Smooth muscle cell (in vitro differentiated cells): Measurements from ENCODE around the gene KIF26A. TPM values are rescaled to one million over a fixed set of nuclear protein-coding genes. Genes with fewer than 3 reads are reported as not detected.

Experiments
- DNase-seq: peaks from one replicate; lab custom pipeline; 2025; ENCODE audit not compliant: unreplicated experiment; lab: John Stamatoyannopoulos, UW
- H2AFZ ChIP-seq: fragments of 200-600 bp; sonication (generic); 2 replicates; pipeline ENCODE4 v1.6.0; 2016; ENCODE audit warnings: antibody characterized with exemption, low read depth, mild to moderate bottlenecking
- H3F3A ChIP-seq: fragments of 200-600 bp; sonication (generic); 2 replicates; pipeline ENCODE4 v1.6.0; 2017; ENCODE audit warnings: antibody characterized with exemption, low read depth
- H3K27ac ChIP-seq: fragments of 200-600 bp; sonication (generic); 2 replicates; pipeline ENCODE4 v1.5.1; 2016; ENCODE audit warnings: low read depth, mild to moderate bottlenecking
- H3K27me3 ChIP-seq: fragments of 200-600 bp; sonication (generic); 2 replicates; pipeline ENCODE4 v1.6.1; 2016; ENCODE audit warnings: low read depth, mild to moderate bottlenecking
- H3K36me3 ChIP-seq: fragments of 200-600 bp; sonication (generic); 2 replicates; pipeline ENCODE4 v1.5.1; 2016; ENCODE audit warnings: low read depth
- H3K4me1 ChIP-seq: fragments of 200-600 bp; sonication (generic); 2 replicates; pipeline ENCODE4 v1.5.1; 2016; ENCODE audit warnings: low read depth
- H3K4me2 ChIP-seq: fragments of 200-600 bp; sonication (generic); 2 replicates; pipeline ENCODE4 v1.6.0; 2016; ENCODE audit warnings: mild to moderate bottlenecking
- H3K4me3 ChIP-seq: fragments of 200-600 bp; sonication (generic); 2 replicates; pipeline ENCODE4 v1.5.1; 2016; ENCODE audit warnings: mild to moderate bottlenecking
- H3K79me2 ChIP-seq: fragments of 200-600 bp; sonication (generic); 2 replicates; pipeline ENCODE4 v1.6.0; 2016; ENCODE audit warnings: low read depth, mild to moderate bottlenecking
- H3K9ac ChIP-seq: fragments of 200-600 bp; sonication (generic); 2 replicates; pipeline ENCODE4 v1.6.0; 2016; ENCODE audit warnings: low read depth
- H3K9me3 ChIP-seq: fragments of 200-600 bp; sonication (generic); replicated peaks from 2 replicates; pipeline ENCODE4 v1.5.1; 2016; ENCODE audit warnings: low read depth
- H4K20me1 ChIP-seq: fragments of 200-600 bp; sonication (generic); 2 replicates; pipeline ENCODE4 v1.6.0; 2016; ENCODE audit warnings: low read depth
- WGBS: methylation state at CpG from one replicate; pipeline ENCODE4 v1.1.7; 2016; ENCODE audit warnings: low lambda C conversion rate; 5-methylcytosine and 5-hydroxymethylcytosine counted together
- polyA plus RNA-seq: library from polyadenylated mRNA; unstranded; fragments of >200 nt; fragmentation: Nextera tagmentation; extraction: Ambion mirVana; gene quantifications from 2 replicates; pipeline ENCODE4 v1.2.1, GENCODE V29; 2016
- total RNA-seq: library from RNA; depleted of rRNA; stranded (reverse); fragments of >200 nt; gene quantifications from 2 replicates; pipeline ENCODE4 v1.2.3, GENCODE V29; 2014
- TF ChIP-seq, protein P1 (sequence below): fragments of 200-600 bp; sonication (generic); IDR thresholded peaks from 2 replicates; pipeline ENCODE4 v1.5.1; 2017; ENCODE audit warnings: borderline replicate concordance, mild to moderate bottlenecking, antibody characterized with exemption; ENCODE audit not compliant: insufficient read depth, poor library complexity, severe bottlenecking

KIF26A gene
- total and polyA plus RNA-seq, 2 experiments from 2014 or later, result 4.4 to 5.9 TPM

DNA sequence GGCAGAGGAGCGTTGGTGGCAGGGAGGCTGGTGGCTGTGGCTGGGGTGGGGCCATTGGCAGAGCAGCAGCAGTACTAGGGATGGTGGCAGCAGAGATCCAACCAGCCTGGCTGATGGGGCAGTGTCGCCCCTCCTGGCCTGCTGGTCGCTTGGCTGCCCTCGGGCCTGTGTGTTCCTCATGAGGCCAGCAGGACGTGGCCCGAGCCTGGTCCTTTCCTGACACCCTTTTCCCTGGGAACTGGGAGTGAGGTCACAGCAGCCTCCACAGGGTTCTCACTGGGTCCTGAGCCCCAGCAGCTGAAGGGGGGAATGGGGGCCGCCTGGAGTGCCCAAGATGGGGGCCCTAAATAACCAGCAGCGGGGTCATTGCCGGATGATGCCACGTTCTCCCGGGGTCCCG is 46.1 kb downstream of the KIF26A start:
- Histone ChIP-seq H3K4me1 (no peaks in the 10 kb centered on the region), H3K27ac (no peak overlapping the region), H4K20me1 (no peaks in the 10 kb centered on the region), H3K4me3 (no peak overlapping the region), H2AFZ (no peak overlapping the region), H3K9me3 (no peaks in the 10 kb centered on the region), H3K4me2 (no peak overlapping the region), H3K36me3 (no peaks in the 10 kb centered on the region), H3K27me3 (no peaks in the 10 kb centered on the region), H3F3A (no peaks in the 10 kb centered on the region), H3K9ac (no peak overlapping the region), H3K79me2 (no peaks in the 10 kb centered on the region)
- WGBS, result 88% methylated on average over 12 of the region's 12 CpGs
- TF ChIP-seq, protein P1, sequence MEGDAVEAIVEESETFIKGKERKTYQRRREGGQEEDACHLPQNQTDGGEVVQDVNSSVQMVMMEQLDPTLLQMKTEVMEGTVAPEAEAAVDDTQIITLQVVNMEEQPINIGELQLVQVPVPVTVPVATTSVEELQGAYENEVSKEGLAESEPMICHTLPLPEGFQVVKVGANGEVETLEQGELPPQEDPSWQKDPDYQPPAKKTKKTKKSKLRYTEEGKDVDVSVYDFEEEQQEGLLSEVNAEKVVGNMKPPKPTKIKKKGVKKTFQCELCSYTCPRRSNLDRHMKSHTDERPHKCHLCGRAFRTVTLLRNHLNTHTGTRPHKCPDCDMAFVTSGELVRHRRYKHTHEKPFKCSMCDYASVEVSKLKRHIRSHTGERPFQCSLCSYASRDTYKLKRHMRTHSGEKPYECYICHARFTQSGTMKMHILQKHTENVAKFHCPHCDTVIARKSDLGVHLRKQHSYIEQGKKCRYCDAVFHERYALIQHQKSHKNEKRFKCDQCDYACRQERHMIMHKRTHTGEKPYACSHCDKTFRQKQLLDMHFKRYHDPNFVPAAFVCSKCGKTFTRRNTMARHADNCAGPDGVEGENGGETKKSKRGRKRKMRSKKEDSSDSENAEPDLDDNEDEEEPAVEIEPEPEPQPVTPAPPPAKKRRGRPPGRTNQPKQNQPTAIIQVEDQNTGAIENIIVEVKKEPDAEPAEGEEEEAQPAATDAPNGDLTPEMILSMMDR, result no peak
- DNase-seq, result no peak

DNA sequence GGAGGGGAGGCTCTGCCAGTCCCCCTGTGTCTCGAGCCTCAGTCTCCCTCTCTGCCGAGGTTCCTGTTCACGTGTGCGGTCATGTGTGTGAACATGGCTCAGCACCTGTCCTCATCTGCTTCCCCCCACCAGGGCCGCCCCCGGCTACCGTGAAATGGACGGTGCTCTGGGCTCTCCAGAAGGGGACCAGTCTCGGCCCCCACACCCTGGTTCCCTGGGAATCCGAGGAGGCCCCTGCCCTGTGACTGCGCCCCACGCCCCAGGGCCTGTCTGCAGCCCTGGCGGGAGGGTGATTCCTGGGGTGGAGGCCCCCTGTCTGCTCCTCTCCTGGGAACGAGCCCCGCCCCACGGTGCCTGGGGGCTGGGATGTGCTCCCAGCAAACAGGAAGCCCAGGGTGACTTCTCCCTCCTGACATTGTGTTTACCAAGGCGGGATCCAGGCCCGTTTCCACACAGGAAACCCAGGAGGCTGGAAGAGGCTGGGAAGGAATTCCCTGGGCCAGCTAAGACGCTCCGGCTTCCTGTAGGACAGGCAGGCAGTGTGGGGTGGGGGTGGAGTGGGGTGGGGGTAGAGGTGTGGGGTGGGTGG is 46.6 kb downstream of the KIF26A start:
- Histone ChIP-seq H3K4me3 (no peak overlapping the region), H2AFZ (no peak overlapping the region), H3K27me3 (no peaks in the 10 kb centered on the region), H3K27ac (no peak overlapping the region), H3K4me1 (no peaks in the 10 kb centered on the region), H3K9me3 (no peaks in the 10 kb centered on the region), H3K36me3 (no peaks in the 10 kb centered on the region), H3K79me2 (no peaks in the 10 kb centered on the region), H3K9ac (no peak overlapping the region), H3F3A (no peaks in the 10 kb centered on the region), H4K20me1 (no peaks in the 10 kb centered on the region), H3K4me2 (no peak overlapping the region)
- 67% methylated on average over 19 of the region's 20 CpGs for WGBS
- DNase-seq, result no peak
- TF ChIP-seq, protein P1, result no peak

DNA sequence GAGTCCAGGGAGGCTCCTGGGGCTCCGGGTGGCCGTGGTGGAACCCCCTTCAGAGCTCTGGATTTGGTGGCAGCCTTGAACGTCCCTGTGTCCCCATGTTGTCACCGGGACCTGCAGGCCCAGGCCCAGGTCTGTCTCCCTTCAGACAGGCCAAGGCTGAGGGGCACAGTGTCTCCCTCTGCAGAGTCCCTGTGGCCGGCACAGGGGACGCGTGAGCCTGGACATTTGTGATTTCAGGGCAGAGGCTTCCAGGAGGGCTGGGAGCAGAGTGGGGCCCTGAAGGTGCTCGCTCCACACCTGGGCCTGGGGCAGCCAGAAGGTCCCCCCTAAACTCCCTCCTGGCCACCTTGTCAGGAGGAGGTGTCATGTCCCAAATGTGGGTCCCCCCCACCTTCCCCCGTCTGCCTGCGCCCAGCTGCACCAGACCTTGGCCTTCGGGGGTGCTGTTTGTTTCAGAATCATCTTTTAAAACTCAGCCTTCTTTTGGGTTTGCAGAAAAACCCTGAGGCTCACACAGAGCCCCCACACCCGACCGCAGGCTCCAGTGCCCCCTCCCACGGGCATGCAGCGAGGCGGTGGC is 47.6 kb downstream of the KIF26A start:
- no peaks in the 10 kb centered on the region for H3K79me2 ChIP-seq
- H3K4me2 ChIP-seq, result no peak overlapping the region
- no peaks in the 10 kb centered on the region for H3K4me1 ChIP-seq
- no peaks in the 10 kb centered on the region for H3K27me3 ChIP-seq
- no peaks in the 10 kb centered on the region for H3F3A ChIP-seq
- TF ChIP-seq, protein P1, result no peak
- H3K27ac ChIP-seq, result no peak overlapping the region
- WGBS, result 96% methylated on average over 13 of the region's 16 CpGs
- H3K9me3 ChIP-seq, result no peaks in the 10 kb centered on the region
- no peak overlapping the region for H3K9ac ChIP-seq
- H2AFZ ChIP-seq, result no peak overlapping the region
- H4K20me1 ChIP-seq, result no peaks in the 10 kb centered on the region
- DNase-seq, result no peak
- no peaks in the 10 kb centered on the region for H3K36me3 ChIP-seq
- no peak overlapping the region for H3K4me3 ChIP-seq

DNA sequence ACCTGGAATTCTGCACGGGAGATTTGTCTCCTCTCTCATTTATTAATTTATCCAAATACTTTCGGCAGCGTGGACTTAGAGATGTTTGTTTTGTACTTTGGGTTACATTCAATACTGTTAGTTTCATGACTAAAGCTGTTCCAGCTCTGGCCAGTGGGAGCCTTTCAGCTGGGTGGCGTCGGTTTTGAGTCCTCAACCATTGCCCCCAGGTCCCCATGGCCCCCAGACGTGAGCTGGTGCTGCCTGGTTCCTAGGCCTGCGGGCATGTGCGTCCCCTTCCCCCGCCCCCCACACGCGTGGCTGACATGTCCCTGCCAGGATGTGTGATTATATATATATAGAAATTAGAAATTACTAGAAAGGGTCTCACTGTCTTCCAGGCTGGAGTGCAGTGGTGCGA is 48.2 kb downstream of the KIF26A start:
- Histone ChIP-seq H3K27ac (no peak overlapping the region), H3K4me3 (no peak overlapping the region), H3F3A (no peaks in the 10 kb centered on the region), H3K4me2 (no peak overlapping the region), H3K79me2 (no peaks in the 10 kb centered on the region), H3K9me3 (no peaks in the 10 kb centered on the region), H3K36me3 (no peaks in the 10 kb centered on the region), H3K27me3 (no peaks in the 10 kb centered on the region), H4K20me1 (no peaks in the 10 kb centered on the region), H3K4me1 (no peaks in the 10 kb centered on the region), H3K9ac (no peak overlapping the region), H2AFZ (no peak overlapping the region)
- 96% methylated on average over 12 of the region's 12 CpGs for WGBS
- DNase-seq, result no peak
- TF ChIP-seq, protein P1, result no peak
